D721Med (cell line): ENCODE measurements around the gene CYSRT1.

Experiments
- DNase-seq: peaks from one replicate; pipeline ENCODE4 v3.0.0; 2011; ENCODE audit warnings: low spot score; ENCODE audit not compliant: insufficient read length
- FAIRE-seq: peaks from 2 replicates; lab custom pipeline; 2011; peaks lifted over from hg19 to GRCh38; lab: Jason Lieb, UNC
- TF ChIP-seq, protein P1 (sequence below): IDR thresholded peaks from 2 replicates; pipeline ENCODE4 v1.5.1; 2012; ENCODE audit warnings: mild to moderate bottlenecking, control low read depth; ENCODE audit not compliant: insufficient read depth; ENCODE audit errors: missing control alignments

CYSRT1 gene

DNA sequence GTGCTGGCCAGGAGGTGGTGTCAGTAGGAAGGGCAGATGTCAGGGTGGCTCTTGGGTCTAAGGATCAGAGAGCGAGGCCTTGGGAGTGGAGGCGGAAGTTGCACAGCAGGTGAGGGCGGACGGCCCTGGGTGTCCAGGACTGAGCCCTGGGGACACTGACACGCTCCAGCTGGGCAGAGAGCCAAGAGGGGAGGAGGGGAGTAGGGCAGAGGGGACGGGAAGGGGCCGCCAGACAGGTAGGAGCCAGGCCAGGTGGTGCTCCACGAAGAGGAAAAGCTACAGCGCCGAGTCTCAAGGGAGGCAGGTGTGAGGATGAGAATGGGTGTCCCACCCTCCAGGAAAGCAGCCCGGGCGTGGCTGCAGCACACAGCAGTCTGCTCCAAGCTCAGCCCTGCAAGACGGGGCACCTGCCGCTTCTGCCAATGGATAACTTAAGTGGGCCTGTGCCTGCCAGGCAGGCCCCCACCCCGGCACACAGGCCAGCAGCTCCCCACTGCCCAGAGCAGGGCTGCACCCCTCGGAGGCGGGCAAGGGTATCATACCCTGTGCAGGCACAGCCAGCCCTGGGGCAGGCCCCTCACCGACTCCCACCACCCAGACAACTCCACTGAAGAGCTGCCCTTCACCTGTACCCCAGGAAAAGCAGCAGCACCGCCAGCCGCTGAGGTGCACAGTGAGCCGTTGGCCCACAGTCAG lies 29.3 kb upstream of the CYSRT1 start:
- DNase-seq (no peak), FAIRE-seq (no peak)
- TF ChIP-seq, protein P1, sequence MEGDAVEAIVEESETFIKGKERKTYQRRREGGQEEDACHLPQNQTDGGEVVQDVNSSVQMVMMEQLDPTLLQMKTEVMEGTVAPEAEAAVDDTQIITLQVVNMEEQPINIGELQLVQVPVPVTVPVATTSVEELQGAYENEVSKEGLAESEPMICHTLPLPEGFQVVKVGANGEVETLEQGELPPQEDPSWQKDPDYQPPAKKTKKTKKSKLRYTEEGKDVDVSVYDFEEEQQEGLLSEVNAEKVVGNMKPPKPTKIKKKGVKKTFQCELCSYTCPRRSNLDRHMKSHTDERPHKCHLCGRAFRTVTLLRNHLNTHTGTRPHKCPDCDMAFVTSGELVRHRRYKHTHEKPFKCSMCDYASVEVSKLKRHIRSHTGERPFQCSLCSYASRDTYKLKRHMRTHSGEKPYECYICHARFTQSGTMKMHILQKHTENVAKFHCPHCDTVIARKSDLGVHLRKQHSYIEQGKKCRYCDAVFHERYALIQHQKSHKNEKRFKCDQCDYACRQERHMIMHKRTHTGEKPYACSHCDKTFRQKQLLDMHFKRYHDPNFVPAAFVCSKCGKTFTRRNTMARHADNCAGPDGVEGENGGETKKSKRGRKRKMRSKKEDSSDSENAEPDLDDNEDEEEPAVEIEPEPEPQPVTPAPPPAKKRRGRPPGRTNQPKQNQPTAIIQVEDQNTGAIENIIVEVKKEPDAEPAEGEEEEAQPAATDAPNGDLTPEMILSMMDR, result no peak

DNA sequence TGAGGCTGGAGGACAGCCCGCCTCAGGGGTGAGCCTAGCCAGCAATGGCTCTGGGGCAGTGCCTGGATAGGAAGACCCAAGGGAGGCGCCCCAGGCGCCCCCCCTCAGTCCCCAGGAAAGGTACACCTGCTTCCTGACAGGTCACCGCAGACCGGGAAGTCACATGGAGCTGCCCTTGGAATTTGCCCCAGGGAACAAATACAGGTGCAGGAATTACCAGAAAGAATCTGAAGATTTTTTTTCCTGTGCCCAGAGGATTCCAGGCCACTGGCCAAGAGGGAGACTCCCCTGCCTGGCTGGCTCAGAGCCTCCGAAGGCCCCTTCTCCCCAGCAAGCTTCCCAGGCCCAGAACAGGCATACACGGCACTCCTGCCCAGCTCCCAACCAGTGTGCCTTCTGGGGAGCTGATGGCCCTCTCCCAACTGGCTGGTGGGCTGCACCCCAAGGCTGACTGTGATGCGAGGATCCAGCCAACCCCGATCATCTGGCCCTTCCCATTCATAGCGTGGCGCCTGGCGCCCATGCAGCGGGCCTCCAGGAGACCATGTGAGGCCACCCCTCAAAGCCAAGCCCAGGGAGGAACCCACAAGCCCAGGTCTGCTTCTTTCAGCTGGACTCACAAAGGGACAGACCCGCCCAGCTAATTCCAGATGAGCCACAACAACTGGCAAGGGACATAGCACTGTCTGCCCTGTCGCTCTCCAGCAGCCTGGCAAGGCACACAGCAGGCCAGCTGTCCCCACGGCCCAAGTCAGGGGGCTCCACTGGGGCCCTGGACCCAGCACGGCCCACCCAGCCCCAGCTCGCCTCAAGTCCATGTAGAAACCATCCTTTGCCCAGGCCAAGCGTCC lies 26.7 kb upstream of the CYSRT1 start:
- TF ChIP-seq, protein P1, result no peak
- no peak for DNase-seq
- FAIRE-seq, result no peak

DNA sequence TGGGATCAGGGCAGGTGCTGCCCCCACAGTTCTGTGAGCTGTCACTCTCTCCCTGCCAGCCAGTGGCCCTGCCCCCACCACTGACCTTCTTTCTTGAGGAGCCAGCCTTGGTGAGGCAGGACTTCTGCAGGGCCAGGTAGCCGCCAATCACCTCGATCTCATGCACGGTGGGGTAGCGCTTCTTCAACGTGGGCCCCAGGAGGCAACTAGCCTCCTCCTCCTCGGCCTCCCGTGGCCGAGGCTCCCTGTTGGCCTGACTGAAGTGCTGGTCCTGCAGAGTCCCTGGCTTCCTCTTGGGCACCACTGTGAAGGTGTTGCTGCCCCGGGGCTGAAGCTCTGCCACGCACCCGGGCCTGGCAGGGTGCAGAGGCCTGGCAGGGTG lies 26.1 kb upstream of the CYSRT1 start:
- TF ChIP-seq, protein P1, result no peak
- FAIRE-seq (no peak), DNase-seq (no peak)

- DNase-seq (no peak), FAIRE-seq (no peak)
- TF ChIP-seq, protein P1, result no peak
Observed at GRCh38 chr9:137199411-137200121, 25.4 kb upstream of the CYSRT1 start.

DNA sequence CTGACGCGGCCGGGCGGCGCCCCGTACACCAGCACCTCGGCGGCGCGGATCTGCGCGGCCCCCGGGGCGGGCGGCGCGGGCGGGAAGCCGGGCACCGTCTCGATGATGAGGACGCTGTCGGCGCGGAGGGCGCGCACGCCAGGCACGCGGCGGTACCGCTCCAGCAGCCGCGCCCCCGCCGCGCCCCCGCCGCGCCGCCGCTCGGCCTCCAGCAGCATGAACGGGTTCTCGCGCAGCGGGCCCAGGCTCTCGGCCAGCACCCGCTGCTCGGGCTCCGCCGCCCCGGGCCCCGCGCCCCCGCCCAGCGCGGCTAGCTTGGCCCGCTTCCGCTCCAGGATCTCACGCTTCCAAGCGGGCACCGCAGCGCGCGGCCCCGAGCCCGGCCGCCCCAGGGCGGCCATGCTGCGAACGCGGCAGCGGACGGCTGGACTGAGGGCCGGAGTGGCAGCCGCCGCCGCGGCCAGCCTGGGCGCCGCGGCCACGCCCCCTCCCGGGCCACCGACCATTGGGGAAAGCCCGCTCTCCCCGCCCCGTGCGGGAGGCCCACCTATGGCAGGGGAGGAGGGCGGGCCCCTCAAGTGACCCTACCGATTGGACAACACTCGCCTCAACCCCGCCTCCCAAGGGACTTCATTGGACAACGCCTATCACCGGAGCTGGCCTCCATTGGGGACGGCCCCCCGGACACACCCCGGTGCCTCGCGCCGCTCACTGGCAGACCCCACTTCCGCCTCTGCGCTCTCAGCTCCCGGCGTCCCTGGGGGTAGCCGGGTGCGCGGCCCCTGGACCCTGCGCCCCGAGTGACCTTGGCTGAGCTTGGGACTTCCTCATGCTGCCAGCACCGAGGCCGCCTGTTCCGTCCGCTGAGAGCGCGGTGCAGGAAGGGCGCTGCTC lies 24.4 kb upstream of the CYSRT1 start, which contains the start of gene TPRN:
Gene TPRN (minus strand): TSS at position 431 of the 894 bp plus-strand sequence. CDS start 30 bp downstream, at position 401.
- TF ChIP-seq, protein P1, result no peak
- DNase-seq, result peak; percentile 100
- no peak for FAIRE-seq

GRCh38 chr9:137201205-137201868 lies 23.6 kb upstream of the CYSRT1 start:
- TF ChIP-seq, protein P1, result no peak
- FAIRE-seq (no peak), DNase-seq (no peak)
